Heart right ventricle (tissue), 16 donors: ENCODE measurements around the gene RHOJ. TPM values are rescaled to one million over a fixed set of nuclear protein-coding genes. Genes with fewer than 3 reads are reported as not detected.
"Not testable (repeated sequence)": the region's sequence is repeated elsewhere in the genome, so short reads cannot be mapped to it uniquely, and the experiment has no call there.

Experiments
- ATAC-seq, 8 donors: fragments of 200-7000 bp; cut with Tn5 transposase; one replicate each; pipeline ENCODE4 v1.9.1; 2020; ENCODE audit warnings: mild to moderate bottlenecking in 8 of 8, moderate library complexity in 8 of 8, moderate number of reproducible peaks in 1 of 8
- DNase-seq, 2 donors: peaks; one replicate each; pipeline ENCODE4 v3.0.0-alpha.2; 2020
- H3K27ac ChIP-seq, 10 donors: fragments of 200-600 bp; sonication (generic) in 2 of 10; one replicate each; pipeline versions ENCODE4 v1.5.0 to v1.8.0; 2020 to 2022; ENCODE audit warnings: mild to moderate bottlenecking in 3 of 10
- H3K27me3 ChIP-seq, 7 donors: fragments of 200-600 bp; one replicate each; pipeline ENCODE4 v1.8.0; 2021 to 2022; ENCODE audit warnings: mild to moderate bottlenecking in 2 of 7
- H3K36me3 ChIP-seq, 9 donors: fragments of 200-600 bp; sonication (generic) in 1 of 9; one replicate each; pipeline versions ENCODE4 v1.5.0 to v1.8.0; 2020 to 2022; ENCODE audit warnings: mild to moderate bottlenecking in 2 of 9
- H3K4me1 ChIP-seq, 9 donors: fragments of 200-600 bp; sonication (generic) in 1 of 9; one replicate each; pipeline versions ENCODE4 v1.5.0 to v1.8.0; 2020 to 2022; ENCODE audit warnings: mild to moderate bottlenecking in 4 of 9
- H3K4me3 ChIP-seq, 10 donors: fragments of 200-600 bp; sonication (generic) in 2 of 10; one replicate each; pipeline versions ENCODE4 v1.5.0 to v1.8.0; 2020 to 2022; ENCODE audit warnings: mild to moderate bottlenecking in 7 of 10, moderate library complexity in 2 of 10
- H3K9me3 ChIP-seq, 11 donors: fragments of 200-600 bp in 10 of 11; sonication (generic) in 2 of 11; one replicate each; pipeline versions ENCODE4 v1.5.0 to v1.8.0; 2013 to 2022; ENCODE audit warnings: mild to moderate bottlenecking in 2 of 11, control low read depth in 1 of 11, moderate library complexity in 1 of 11
- WGBS, 2 donors: extraction: QIAGEN DNeasy Blood & Tissue Kit; methylation state at CpG; one replicate each; pipeline ENCODE4 v1.1.7; 2013; ENCODE audit warnings: inconsistent platforms in 1 of 2; 5-methylcytosine and 5-hydroxymethylcytosine counted together
- intact Hi-C, 10 donors: fragments of 100-400 bp; cut with DNase I; formaldehyde crosslinking; loops; one replicate each; pipeline versions ENCODE4 v1.11.1 to v1.14.2; 2022
- polyA plus RNA-seq, 2 donors: library from polyadenylated mRNA; stranded (reverse); fragments of 200-250 nt; gene quantifications; one replicate each; pipeline ENCODE4 v1.2.3, GENCODE V29; 2013
- total RNA-seq, 10 donors: library from RNA; stranded (reverse); fragmentation: NEBNext Ultra II Directional in 3 of 10; extraction: Animal tissue kit (Norgen Biotek cat#: 25700) in 3 of 10; gene quantifications; one replicate each; pipeline versions ENCODE4 v1.2.1 to v1.2.4, GENCODE V29; 2021 to 2023
- TF ChIP-seq, protein P1 (sequence below), 9 donors: fragments of 200-600 bp; sonication (generic) in 2 of 9; IDR thresholded peaks; one replicate each; pipeline versions ENCODE4 v1.5.0 to v1.8.0; 2021 to 2022; ENCODE audit warnings: antibody characterized with exemption in 9 of 9, mild to moderate bottlenecking in 5 of 9, moderate library complexity in 1 of 9
- donor health status: Arrhythmogenic right ventricular cardiomyopathy.
- donor health status: ischemic (EF 13 %, LVEDD 7.1; RV severe dilation, severe dysfunction).
- donor health status: healthy with polysubstance abuse.
- donor health status: DM: no; HTN: yes; CAD: no.
- donor health status: DM: no; HTN: no; CAD: no.
- donor health status: ischemic (EF 25% LVEDD 6.9; RV normal size, moderate dysfunction).
- donor health status: ischemic (EF 25% LVEDD 5.7; RV mildly dilated, moderate dysfunction).
- donor health status: healthy.
- donor health status: DM: yes; HTN: yes; CAD: no.
- donor health status: Ischemic cardiomyopathy.
- donor health status: ischemic (EF 35%, LVEDD 5.7; RV mildly dilated, moderate dysfunction).
- donor health status: nonischemic (EF 11% LVEDD 7.7; RV severe dilation, severe dysfunction).
- donor health status: DM: yes; HTN: yes; CAD: no.
- donor health status: PGD.
- donor health status: ischemic (EF 29% LVEDD 5.4; RV normal size, mild dysfunction).
- donor health status: nonischemic (EF 23%, LVEDD 6.1; RV moderate dilation, normal function).

The RHOJ gene
- total and polyA plus RNA-seq, 12 donors, result 7.5 to 19.8 (median 12.2) TPM

- Histone ChIP-seq H3K4me1 (no peaks in the 10 kb centered on the region), H3K27me3 (no peaks in the 10 kb centered on the region), H3K9me3 (peaks cover 0 to 24% (median 11%) of the 10 kb centered on the region in 11 donors), H3K27ac (no peak overlapping the region), H3K4me3 (no peak overlapping the region), H3K36me3 (no peaks in the 10 kb centered on the region)
- 86 to 88% methylated on average over 2 of the region's 2 CpGs for WGBS, 2 donors
- no peak for ATAC-seq
- TF ChIP-seq, protein P1, sequence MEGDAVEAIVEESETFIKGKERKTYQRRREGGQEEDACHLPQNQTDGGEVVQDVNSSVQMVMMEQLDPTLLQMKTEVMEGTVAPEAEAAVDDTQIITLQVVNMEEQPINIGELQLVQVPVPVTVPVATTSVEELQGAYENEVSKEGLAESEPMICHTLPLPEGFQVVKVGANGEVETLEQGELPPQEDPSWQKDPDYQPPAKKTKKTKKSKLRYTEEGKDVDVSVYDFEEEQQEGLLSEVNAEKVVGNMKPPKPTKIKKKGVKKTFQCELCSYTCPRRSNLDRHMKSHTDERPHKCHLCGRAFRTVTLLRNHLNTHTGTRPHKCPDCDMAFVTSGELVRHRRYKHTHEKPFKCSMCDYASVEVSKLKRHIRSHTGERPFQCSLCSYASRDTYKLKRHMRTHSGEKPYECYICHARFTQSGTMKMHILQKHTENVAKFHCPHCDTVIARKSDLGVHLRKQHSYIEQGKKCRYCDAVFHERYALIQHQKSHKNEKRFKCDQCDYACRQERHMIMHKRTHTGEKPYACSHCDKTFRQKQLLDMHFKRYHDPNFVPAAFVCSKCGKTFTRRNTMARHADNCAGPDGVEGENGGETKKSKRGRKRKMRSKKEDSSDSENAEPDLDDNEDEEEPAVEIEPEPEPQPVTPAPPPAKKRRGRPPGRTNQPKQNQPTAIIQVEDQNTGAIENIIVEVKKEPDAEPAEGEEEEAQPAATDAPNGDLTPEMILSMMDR (IDR thresholded peaks at IDR 0.05), result no peak
- no peak for DNase-seq
- intact Hi-C loops, result no loop called here
These were observed 40.0 kb upstream of the RHOJ start for GRCh38 chr14:63164108-63164683.

GRCh38 chr14:63165267-63165666 is 39.0 kb upstream of the RHOJ start:
- 94 to 98% methylated on average over 14 to 21 of the region's 23 CpGs for WGBS, 2 donors
- H3K9me3 ChIP-seq, result peaks cover 0 to 27% (median 15%) of the 10 kb centered on the region in 11 donors
- intact Hi-C loops, H3K4me3 ChIP-seq, ATAC-seq, H3K4me1 ChIP-seq, DNase-seq, H3K27ac ChIP-seq, H3K36me3 ChIP-seq, H3K27me3 ChIP-seq: not testable (repeated sequence)

DNA sequence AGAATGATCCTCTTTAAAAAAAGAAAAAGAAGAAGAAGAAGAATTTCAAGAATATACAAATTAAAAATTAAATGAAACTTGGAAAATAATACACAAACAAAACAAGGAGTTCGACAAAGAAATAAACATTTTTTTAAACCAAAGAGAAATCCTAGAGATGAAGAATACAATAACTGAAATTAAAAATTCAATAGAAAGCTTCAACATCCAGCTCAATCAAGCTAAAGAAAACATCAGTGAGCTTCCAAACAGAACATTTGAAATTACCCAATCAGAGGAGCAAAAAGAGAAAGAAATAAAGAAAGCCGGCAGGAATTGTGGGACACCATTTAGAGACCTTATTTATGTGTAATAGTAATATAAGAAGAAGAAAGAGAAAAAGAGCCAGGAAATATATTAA is 37.2 kb upstream of the RHOJ start:
- WGBS, 2 donors, result 94 to 100% methylated on average over 2 of the region's 2 CpGs
- no peak for ATAC-seq

DNA sequence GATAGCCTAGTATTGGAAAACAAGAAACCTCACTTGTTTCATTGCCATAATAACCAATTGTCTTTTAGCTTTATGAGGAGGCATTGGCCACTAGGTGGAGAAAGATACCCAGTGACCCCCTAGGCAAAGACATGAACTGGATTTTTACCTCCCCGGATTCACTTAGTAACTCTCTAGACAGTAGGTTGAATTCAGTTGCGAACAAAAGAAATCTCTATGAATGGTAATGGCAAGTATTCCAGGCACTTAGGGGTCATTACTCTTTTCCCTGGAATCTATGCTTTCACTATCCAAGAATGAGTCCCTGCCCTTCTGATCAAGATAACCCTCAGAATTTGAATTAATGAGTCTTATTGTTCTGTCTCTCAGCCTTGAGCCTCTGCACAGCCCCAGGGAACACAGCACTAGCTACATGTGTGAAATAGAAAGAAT is 29.5 kb upstream of the RHOJ start:
- H3K27ac ChIP-seq, result peak overlapping the region in 1 of 10 donors; percentile 2
- intact Hi-C loops, result loop anchor here in 9 of 10 donors (1.0 to 10.0 kb wide), 6 partner anchors 100 to 200 kb away; no protein-coding TSS in a partner anchor
- H3K27me3 ChIP-seq, result no peaks in the 10 kb centered on the region
- H3K9me3 ChIP-seq, result peaks cover 0 to under 1% (median 0%) of the 10 kb centered on the region in 11 donors
- H3K4me1 ChIP-seq, result peaks cover 0 to 21% (median 14%) of the 10 kb centered on the region in 9 donors
- H3K4me3 ChIP-seq, result no peak overlapping the region
- TF ChIP-seq, protein P1 (IDR thresholded peaks at IDR 0.05), result peak; percentile 57 to 84 (median 70)
- 17% methylated on average over 2 of the region's 2 CpGs for WGBS, 2 donors
- no peaks in the 10 kb centered on the region for H3K36me3 ChIP-seq
- DNase-seq (peak in 1 of 2 donors; percentile 51), ATAC-seq (peak in 7 of 8 donors; percentile 61 to 83 (median 74))

More for the DNA sequence above, 37.2 kb upstream of the RHOJ start:
- DNase-seq, result no peak
- Histone ChIP-seq H3K27me3 (no peaks in the 10 kb centered on the region), H3K9me3 (peaks cover 0 to 27% (median 15%) of the 10 kb centered on the region in 11 donors), H3K4me3 (no peak overlapping the region), H3K4me1 (no peaks in the 10 kb centered on the region), H3K36me3 (no peaks in the 10 kb centered on the region), H3K27ac (no peak overlapping the region)
- intact Hi-C loops, result no loop called here
- TF ChIP-seq, protein P1 (IDR thresholded peaks at IDR 0.05), result no peak

- H3K36me3 ChIP-seq, result no peaks in the 10 kb centered on the region
- TF ChIP-seq, protein P1 (IDR thresholded peaks at IDR 0.05), result no peak
- no peak overlapping the region for H3K4me3 ChIP-seq
- no peaks in the 10 kb centered on the region for H3K9me3 ChIP-seq
- no peaks in the 10 kb centered on the region for H3K27me3 ChIP-seq
- DNase-seq (no peak), ATAC-seq (no peak)
- 59 to 62% methylated on average over 2 of the region's 2 CpGs for WGBS, 2 donors
- peaks cover 0 to 23% (median 14%) of the 10 kb centered on the region in 9 donors for H3K4me1 ChIP-seq
- H3K27ac ChIP-seq, result no peak overlapping the region
- intact Hi-C loops, result loop anchor here in 7 of 10 donors (1.0 to 10.0 kb wide), 5 partner anchors 99 to 199 kb away; no protein-coding TSS in a partner anchor
These were observed 28.7 kb upstream of the RHOJ start for GRCh38 chr14:63175531-63175930.
